ENCODE measurements around the gene ZCCHC7.
A peak's percentile ranks its signal among the peaks of the same experiment; 100 is the strongest.
"Not testable (repeated sequence)": the region's sequence is repeated elsewhere in the genome, so short reads cannot be mapped to it uniquely, and the experiment has no call there.

ZCCHC7 gene

DNA sequence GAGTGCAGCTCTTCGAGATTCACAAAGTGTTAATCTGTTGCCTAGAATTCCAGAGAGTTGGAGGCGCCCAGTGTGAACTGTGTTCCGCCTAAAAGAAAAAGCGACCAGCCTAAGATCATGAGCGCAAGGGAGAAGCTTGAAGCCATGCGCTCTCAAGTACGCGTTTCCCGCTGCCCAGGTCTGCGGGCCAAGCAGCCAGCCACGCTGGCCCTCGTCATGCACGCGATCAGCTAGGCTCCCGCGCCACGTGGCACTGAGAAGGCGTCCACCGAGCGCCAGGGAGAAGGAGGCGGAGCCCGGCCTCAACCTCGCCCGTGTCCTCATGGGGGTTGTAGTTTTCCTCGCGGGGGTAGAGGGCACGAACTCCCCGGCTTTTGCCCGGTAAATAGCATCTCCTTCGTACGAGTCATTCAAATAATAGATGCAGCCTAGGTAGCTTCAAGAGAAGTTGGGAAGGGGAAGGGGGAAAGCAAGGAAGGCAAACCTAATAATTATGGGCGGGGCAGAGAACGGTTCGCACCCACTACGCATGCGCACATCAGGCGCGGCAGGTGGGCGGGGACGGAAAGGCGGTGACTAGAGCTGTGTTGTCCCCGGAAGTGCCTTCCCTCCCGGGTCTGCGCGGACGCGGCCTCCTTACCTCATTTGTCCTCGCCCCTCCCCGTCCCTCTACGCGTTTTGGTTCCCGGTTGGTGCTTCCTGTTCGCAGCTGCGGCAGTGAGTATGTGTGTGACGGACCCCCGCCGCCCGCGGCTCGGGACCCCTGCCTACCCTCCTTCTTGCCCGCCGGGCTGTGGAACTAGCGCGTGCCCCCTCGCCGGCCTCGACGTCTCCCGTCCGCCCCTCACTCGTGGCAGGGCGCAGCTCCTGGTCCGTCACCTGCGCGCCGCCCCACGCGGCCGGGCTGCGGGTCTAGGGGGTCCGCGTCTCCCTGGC lies at the start of gene ZCCHC7:
TSS of gene ZCCHC7 (plus strand) at position 668 of the 936 bp plus-strand sequence.
- Histone ChIP-seq H3K4me3 (replicated peaks; ENCODE audit: low read depth, low read length) (peak within 1 kb of the TSS; percentile 87), H3K36me3 (ENCODE audit: control insufficient read depth, insufficient read depth, low read length) (no peaks in the 10 kb centered on the region), H3K27me3 (replicated peaks; ENCODE audit: control insufficient read depth, insufficient read depth, low read length) (no peaks in the 10 kb centered on the region)
- TF ChIP-seq, protein P1, sequence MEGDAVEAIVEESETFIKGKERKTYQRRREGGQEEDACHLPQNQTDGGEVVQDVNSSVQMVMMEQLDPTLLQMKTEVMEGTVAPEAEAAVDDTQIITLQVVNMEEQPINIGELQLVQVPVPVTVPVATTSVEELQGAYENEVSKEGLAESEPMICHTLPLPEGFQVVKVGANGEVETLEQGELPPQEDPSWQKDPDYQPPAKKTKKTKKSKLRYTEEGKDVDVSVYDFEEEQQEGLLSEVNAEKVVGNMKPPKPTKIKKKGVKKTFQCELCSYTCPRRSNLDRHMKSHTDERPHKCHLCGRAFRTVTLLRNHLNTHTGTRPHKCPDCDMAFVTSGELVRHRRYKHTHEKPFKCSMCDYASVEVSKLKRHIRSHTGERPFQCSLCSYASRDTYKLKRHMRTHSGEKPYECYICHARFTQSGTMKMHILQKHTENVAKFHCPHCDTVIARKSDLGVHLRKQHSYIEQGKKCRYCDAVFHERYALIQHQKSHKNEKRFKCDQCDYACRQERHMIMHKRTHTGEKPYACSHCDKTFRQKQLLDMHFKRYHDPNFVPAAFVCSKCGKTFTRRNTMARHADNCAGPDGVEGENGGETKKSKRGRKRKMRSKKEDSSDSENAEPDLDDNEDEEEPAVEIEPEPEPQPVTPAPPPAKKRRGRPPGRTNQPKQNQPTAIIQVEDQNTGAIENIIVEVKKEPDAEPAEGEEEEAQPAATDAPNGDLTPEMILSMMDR (IDR thresholded peaks at IDR 0.05; ENCODE audit: insufficient read depth, low read length, poor library complexity, severe bottlenecking): no peak
- peak; percentile 96 for DNase-seq (ENCODE audit: extremely low read depth, insufficient read length)

DNA sequence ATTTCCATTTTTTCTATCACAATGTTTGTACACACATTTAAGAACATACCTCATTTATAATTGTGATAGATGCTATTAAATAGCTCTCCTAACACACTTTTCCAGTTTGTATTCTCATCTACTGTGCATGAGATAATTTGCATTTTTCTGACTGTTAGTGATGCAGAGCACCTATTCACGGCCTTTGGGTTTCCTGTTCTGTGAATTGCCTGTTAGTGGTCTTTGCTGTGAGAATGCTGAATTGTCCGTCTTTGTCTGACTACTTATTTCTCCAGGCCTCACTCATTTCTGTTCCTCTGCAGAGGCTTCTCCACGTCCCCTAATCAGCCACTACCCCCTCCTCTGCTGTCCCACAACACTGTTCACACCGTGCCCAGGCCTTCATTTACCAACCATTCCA lies 45.6 kb upstream of the ZCCHC7 start:
- peak; percentile 41 for DNase-seq (ENCODE audit: extremely low read depth, insufficient read length)
- not testable (repeated sequence) for H3K4me3 ChIP-seq (replicated peaks; ENCODE audit: low read depth, low read length); H3K36me3 ChIP-seq (ENCODE audit: control insufficient read depth, insufficient read depth, low read length); H3K27me3 ChIP-seq (replicated peaks; ENCODE audit: control insufficient read depth, insufficient read depth, low read length)

DNA sequence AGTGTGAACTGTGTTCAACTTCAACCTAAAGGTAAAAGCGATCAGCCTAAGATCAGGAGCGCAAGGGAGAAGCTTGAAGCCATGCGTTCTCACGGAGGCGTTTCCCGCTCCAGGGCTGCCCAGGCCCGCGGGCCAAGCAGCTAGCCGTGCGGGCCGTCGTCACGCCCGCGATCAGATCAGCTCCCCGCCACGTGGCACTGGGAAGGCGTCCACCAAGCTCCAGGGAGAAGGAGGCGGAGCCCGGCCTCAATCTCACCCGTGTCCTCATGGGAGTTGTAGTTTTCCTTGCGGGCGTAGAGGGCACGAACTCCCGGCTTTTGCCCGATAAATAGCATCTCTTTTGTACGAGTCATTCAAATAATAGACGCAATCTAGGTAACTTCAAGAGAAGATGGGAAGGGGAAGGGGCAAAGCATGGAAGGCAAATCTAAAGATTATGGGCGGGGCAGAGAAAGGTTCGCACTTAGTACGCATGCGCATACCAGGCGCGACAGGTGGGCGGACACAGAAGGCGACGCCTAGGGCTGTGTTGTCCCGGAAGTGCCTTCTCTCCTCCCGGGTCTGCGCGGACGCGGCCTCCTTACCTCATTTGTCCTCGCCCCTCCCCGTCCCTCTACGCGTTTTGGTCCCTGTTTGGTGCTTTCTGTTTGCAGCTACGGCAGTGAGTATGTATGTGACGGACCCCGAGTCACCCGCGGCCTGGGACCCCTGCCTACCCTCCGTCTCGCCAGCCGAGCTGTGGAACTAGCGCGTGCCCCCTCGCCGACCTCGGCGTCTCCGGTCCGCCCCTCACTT lies 40.8 kb upstream of the ZCCHC7 start:
- Histone ChIP-seq H3K27me3 (replicated peaks; ENCODE audit: control insufficient read depth, insufficient read depth, low read length) (no peaks in the 10 kb centered on the region), H3K4me3 (replicated peaks; ENCODE audit: low read depth, low read length) (peak overlapping the region; percentile 98), H3K36me3 (ENCODE audit: control insufficient read depth, insufficient read depth, low read length) (no peaks in the 10 kb centered on the region)
- DNase-seq (ENCODE audit: extremely low read depth, insufficient read length): peak; percentile 92
- TF ChIP-seq, protein P1 (IDR thresholded peaks at IDR 0.05; ENCODE audit: insufficient read depth, low read length, poor library complexity, severe bottlenecking): no peak

DNA sequence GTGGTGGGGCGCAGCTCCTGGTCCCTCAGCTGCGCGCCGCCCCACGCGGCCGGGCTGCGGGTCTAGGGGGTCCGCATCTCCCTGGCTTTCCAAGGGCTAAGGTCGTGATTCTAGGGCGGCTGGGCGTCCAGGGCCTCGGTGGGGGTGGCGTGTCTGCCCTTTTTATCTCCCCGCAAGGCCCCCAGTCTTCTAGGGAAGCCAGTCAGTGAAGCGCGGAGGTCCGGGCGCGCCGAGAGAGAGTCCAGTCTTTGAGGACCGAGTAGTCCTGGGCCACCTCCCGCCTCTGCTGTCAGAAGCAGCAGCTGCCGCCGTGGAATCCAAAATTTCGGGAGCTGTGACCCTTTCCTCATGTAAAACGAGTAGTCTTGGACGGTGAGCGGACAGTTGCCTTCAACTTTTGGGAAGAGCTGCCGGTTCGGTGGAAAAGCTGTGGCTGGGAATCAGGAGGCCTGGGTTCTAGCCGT lies 40.2 kb upstream of the ZCCHC7 start:
- DNase-seq (ENCODE audit: extremely low read depth, insufficient read length); H3K27me3 ChIP-seq (replicated peaks; ENCODE audit: control insufficient read depth, insufficient read depth, low read length); H3K36me3 ChIP-seq (ENCODE audit: control insufficient read depth, insufficient read depth, low read length): not testable (repeated sequence)
- peak overlapping the region; percentile 98 for H3K4me3 ChIP-seq (replicated peaks; ENCODE audit: low read depth, low read length)

DNA sequence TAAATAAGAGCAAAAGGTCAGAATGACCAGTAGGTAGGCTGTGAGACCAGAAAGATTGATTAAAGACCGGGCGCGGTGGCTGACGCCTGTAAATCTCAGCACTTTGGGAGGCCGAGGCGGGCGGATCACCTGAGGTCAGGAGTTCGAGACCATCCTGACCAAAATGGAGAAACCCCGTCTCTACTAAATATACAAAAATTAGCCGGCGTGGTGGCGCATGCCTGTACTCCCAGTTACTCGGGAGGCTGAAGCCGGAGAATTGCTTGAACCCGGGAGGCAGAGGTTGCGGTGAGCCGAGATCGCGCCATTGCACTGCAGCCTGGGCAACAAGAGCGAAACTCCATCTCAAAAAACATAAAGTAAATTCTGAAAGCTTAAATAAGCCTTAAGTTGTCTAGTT lies 38.9 kb upstream of the ZCCHC7 start:
- not testable (repeated sequence) for DNase-seq (ENCODE audit: extremely low read depth, insufficient read length); H3K36me3 ChIP-seq (ENCODE audit: control insufficient read depth, insufficient read depth, low read length); H3K27me3 ChIP-seq (replicated peaks; ENCODE audit: control insufficient read depth, insufficient read depth, low read length)
- H3K4me3 ChIP-seq (replicated peaks; ENCODE audit: low read depth, low read length): peak overlapping the region; percentile 98; the same call in 1 of the 2 replicates

- Histone ChIP-seq H3K4me3 (replicated peaks; ENCODE audit: low read depth, low read length) (peak overlapping the region; percentile 1; the same call in 1 of the 2 replicates), H3K27me3 (replicated peaks; ENCODE audit: control insufficient read depth, insufficient read depth, low read length) (no peaks in the 10 kb centered on the region), H3K36me3 (ENCODE audit: control insufficient read depth, insufficient read depth, low read length) (peaks cover 5% of the 10 kb centered on the region)
- TF ChIP-seq, protein P1 (IDR thresholded peaks at IDR 0.05; ENCODE audit: insufficient read depth, low read length, poor library complexity, severe bottlenecking): no peak
- DNase-seq (ENCODE audit: extremely low read depth, insufficient read length): no peak
Measured at GRCh38 chr9:37082214-37082765, 38.1 kb upstream of the ZCCHC7 start.

DNA sequence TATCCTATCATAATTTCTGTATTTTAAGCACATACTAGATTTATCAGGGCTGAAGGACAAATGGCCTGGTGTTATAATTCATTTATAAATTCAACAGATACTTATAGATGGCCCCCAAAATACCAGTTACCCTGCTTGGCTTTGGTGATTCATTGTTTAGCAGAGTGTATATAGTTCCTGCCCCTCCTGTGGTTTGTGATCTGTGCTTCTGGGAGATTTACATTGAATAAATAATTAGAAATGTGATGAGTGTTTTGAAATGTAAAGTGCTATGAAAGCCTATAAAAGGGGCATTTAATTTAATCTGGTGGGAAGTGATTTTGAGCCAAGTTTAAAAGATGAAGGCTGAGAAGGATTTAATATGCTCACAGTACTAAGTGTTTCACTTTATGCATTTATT lies 36.7 kb upstream of the ZCCHC7 start:
- Histone ChIP-seq H3K27me3 (replicated peaks; ENCODE audit: control insufficient read depth, insufficient read depth, low read length) (no peaks in the 10 kb centered on the region), H3K4me3 (replicated peaks; ENCODE audit: low read depth, low read length) (no peak overlapping the region), H3K36me3 (ENCODE audit: control insufficient read depth, insufficient read depth, low read length) (peaks cover 5% of the 10 kb centered on the region)
- TF ChIP-seq, protein P1 (IDR thresholded peaks at IDR 0.05; ENCODE audit: insufficient read depth, low read length, poor library complexity, severe bottlenecking): no peak
- DNase-seq (ENCODE audit: extremely low read depth, insufficient read length): no peak
